Activated naive CD8-positive, alpha-beta T cell treated with anti-CD3 and anti-CD28 coated beads, Interleukin-2, amount 50 U/mL, for 16 hours (primary cell): ENCODE results near the gene SERINC2.
"Not testable (repeated sequence)": the region's sequence is repeated elsewhere in the genome, so short reads cannot be mapped to it uniquely, and the experiment has no call there.

Experiments used
- DNase-seq: peaks from one replicate; pipeline ENCODE4 v3.0.0-alpha.2; 2020; ENCODE audit warnings: low read depth, low spot score

SERINC2 gene

DNA sequence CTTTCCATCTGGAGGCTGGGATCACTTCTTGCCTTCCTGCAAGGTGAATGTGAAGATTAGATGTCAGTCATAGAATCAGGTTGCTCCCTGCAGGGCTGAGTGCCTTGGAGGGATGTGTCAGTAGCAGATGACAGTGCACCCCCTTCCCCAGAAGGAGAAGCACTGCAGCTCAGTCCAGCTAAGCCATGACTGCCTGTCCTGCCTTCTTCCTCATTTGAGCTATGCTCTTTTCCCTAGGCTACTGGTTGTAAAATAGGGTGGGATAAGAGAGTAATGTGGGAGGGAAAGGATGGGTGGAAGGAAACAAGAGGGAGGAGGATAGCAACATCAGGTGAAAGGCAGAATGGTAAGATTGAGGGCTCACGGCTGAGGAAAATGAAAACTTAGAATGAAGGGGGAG is 29.0 kb upstream of the SERINC2 start:
- DNase-seq, result no peak

DNA sequence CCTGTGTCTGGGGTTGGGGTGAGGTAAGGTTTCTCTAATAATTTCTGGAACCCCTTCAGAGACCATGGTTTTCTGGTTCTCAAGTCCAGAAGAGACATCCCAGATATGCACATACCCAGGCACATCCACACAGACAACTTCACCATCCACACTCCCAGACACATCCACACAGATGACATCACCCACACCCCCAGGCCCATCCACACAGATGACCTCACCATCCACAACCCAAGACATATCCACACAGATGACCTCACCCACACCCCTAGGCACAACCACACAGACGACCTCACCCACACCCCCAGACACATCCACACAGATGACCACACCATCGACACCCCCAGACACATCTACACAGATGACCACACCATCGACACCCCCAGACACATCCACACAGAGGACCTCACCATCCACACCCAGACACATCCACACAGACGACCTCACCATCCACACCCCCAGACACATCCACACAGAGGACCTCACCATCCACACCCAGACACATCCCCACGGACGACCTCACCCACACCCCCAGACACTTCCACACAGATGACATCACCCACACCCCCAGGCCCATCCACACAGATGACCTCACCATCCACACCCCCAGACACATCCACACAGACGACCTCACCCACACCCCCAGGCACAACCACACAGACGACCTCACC is 26.3 kb upstream of the SERINC2 start:
- DNase-seq, result not testable (repeated sequence)

GRCh38 chr1:31387612-31388011 is 25.4 kb upstream of the SERINC2 start:
- no peak for DNase-seq

DNA sequence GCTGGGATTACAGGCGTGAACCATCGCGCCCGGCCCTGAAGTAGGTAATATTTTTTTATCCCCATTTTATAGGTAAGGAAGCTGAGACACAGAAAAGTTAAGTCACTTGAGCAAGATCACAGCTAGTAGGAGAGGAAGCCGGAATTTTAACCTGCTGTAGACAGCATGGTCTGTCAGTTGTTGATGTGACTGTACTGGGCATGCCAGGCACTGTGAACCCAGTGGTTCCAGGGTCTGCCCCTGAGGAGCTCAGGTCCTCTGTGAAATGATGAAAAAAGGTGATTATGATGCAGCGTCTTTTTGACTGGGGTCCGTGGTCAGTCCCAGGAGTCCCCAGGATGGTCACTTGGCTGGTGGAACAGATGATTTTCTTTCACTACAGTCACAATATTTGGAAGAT is 23.4 kb upstream of the SERINC2 start:
- DNase-seq, result no peak

GRCh38 chr1:31390071-31390470 is 22.9 kb upstream of the SERINC2 start:
- DNase-seq, result no peak

GRCh38 chr1:31393463-31393862 is 19.6 kb upstream of the SERINC2 start:
- DNase-seq, result no peak

GRCh38 chr1:31394584-31395193 is 18.3 kb upstream of the SERINC2 start:
- DNase-seq, result peak; percentile 70

DNA sequence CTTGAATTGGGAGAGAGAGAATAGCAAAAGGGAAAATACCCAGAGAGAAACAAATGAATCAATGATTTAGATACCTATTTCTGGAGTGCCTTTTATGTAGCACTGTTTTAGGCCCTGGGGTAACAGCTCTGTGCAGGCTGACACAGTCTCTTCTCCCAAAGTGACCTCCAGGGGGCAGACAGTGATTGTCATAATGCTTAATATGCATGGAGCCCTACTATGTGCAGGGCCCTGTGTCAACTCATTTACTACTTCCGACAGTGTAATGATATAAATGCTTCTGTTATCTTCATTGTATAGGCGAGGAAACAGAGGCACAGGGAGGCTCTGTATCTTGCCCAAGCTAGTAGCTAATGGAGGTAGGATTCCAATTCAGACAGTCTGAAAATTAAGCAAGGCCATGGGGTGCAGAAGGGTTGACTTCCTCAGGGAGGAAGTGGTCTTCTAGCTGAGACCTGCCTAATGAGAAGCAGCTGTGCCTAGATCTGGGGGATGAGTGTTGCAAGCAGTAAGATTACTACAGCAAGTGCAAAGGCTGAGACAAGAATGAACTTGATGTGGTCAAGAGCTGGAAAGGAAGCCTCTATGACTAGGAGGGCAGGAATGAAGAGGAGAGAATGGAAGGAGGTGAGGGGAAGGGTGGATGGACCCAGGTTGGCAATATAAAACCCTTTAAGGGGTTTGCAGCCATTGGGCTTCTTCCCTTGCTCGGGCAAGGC is 16.2 kb upstream of the SERINC2 start:
- DNase-seq, result no peak

DNA sequence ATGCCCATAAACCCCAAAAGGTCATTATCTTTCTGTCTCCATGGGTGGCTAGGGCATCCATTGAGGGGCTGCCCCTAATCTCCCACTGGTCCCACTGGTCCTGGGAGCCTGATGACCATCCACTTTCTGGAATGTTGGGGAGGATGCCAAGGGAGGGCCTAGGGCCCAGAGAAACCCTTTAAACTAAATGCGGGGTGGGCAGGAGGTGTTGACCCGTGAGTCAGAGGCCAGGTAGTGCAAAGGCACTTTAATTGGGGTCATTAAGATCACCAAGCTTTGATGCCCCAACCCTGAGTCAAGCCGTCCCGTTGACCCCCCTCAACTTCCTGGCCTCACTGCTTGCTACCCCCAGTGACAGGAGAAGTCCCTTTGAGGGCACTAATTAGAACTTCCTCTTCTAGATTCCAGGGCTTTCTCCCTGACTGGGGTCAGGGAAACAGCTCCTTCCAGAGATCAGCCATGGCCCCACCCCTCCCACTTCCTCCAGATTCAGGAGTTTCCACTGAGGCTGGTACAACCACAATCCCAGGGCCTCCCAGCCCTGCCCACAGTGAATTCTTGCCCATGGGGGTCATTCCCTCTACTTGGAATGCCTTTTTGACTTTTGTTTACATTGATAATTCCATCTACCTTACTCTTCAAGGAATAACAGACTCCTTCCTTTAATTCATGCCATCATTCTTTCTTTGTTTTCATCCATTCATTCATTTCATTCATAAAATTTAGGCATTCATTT is 15.5 kb upstream of the SERINC2 start:
- no peak for DNase-seq

DNA sequence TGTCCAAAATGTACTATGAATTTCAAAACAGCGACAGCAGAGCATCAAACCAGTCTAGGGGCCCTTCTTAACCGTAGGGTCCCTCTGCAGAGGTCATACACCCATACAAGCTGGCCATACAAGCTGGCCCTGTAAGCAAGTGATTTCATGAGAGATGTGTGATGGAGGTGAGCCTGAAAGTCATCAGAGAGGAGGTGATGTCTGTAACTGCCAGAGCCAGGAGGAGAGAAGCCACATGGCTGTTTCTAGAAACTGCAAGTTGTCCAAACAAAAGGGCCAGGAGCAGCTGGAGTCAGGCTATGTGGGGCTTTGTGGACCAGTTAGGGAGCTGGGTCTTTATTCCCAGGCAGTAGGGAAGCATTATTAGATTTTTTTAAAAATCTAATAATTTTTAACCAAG is 14.8 kb upstream of the SERINC2 start:
- DNase-seq, result no peak

- no peak for DNase-seq
These were observed 13.0 kb upstream of the SERINC2 start for GRCh38 chr1:31399976-31400375.

- no peak for DNase-seq
These were observed 12.6 kb upstream of the SERINC2 start for GRCh38 chr1:31400393-31400792.

- no peak for DNase-seq
These were observed 11.8 kb upstream of the SERINC2 start for GRCh38 chr1:31401241-31401640.

GRCh38 chr1:31405578-31406245 is 7.3 kb upstream of the SERINC2 start:
- no peak for DNase-seq

- DNase-seq, result no peak
These were observed 5.9 kb upstream of the SERINC2 start for GRCh38 chr1:31407029-31407626.

- DNase-seq, result no peak
These were observed 4.2 kb upstream of the SERINC2 start for GRCh38 chr1:31408788-31409318.

GRCh38 chr1:31409946-31410858 is 2.8 kb upstream of the SERINC2 start:
- no peak for DNase-seq

DNA sequence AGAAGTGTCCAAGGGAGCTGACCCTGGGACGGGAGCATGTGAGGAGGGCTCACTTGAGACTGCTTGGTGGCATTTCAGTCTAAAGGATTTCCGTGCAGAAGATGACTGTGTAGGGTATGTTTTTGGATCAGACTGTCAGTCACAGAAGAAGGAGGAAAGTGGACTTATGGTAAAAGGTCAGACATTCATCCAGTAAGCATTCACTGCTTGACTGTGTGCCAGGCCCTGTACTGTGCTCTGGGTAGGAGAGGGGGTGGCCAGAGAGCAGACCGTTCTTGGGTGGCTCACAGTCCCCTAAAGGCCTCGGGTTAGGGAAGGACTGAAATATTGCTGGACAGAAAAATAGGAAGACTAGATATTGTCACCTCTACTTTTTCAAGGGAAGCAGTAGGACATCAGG is 2.1 kb upstream of the SERINC2 start:
- DNase-seq, result no peak

DNA sequence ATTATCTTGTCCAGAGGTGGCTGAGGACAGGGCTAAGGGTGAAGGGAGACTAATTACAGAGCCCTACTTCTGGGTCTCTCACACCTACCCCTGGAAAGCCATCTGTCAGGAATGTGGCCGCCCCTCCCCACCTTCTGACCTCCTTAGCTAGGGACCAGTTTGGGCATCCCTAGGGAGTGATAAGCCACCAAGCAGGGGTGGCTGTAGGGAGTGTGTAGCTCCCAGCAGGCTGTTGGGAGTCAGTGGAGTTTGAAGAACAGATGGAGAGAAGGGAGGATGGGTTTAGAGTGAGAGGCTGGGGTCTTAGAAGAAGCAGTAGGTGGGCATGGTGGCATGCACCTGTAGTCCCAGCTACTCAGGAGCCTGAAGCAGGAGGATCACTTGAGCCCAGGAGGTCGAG is 808 bp upstream of the SERINC2 start:
- DNase-seq, result no peak

GRCh38 chr1:31413405-31414001 is 490 bp downstream of the SERINC2 start:
- no peak for DNase-seq
